HCEC 1CT (cell line): ENCODE measurements around the gene AMN1.
"Not testable (repeated sequence)": the region's sequence is repeated elsewhere in the genome, so short reads cannot be mapped to it uniquely, and the experiment has no call there.

Experiments
- DNase-seq: peaks from one replicate; pipeline ENCODE4 v3.0.0-alpha.2; 2017

Gene AMN1

GRCh38 chr12:31728917-31729640 is at the start of gene AMN1:
TSS of gene AMN1 (minus strand) at chr12:31729021. CDS start at chr12:31729008, 13 bp downstream.
- DNase-seq: peak; percentile 99

GRCh38 chr12:31773867-31774266 is 45.0 kb upstream of the AMN1 start:
- no peak for DNase-seq

GRCh38 chr12:31773223-31773750 is 44.5 kb upstream of the AMN1 start:
- DNase-seq: peak; percentile 1

- no peak for DNase-seq
Measured at GRCh38 chr12:31772685-31773222, 43.9 kb upstream of the AMN1 start.

GRCh38 chr12:31772186-31772585 is 43.4 kb upstream of the AMN1 start:
- no peak for DNase-seq

GRCh38 chr12:31768046-31768445 is 39.2 kb upstream of the AMN1 start:
- DNase-seq: no peak

GRCh38 chr12:31765931-31766330 is 37.1 kb upstream of the AMN1 start:
- DNase-seq: no peak

- DNase-seq: no peak
Measured at GRCh38 chr12:31759632-31760459, 31.0 kb upstream of the AMN1 start.

GRCh38 chr12:31758297-31758696 is 29.5 kb upstream of the AMN1 start:
- not testable (repeated sequence) for DNase-seq

GRCh38 chr12:31756977-31757420 is 28.2 kb upstream of the AMN1 start:
- peak; percentile 38 for DNase-seq

GRCh38 chr12:31752450-31752849 is 23.6 kb upstream of the AMN1 start:
- no peak for DNase-seq

GRCh38 chr12:31751085-31751484 is 22.3 kb upstream of the AMN1 start:
- no peak for DNase-seq

GRCh38 chr12:31750747-31751039 is 21.9 kb upstream of the AMN1 start:
- DNase-seq: no peak

- DNase-seq: peak; percentile 97
Measured at GRCh38 chr12:31749024-31749704, 20.3 kb upstream of the AMN1 start.

GRCh38 chr12:31745242-31745641 is 16.4 kb upstream of the AMN1 start:
- no peak for DNase-seq

- DNase-seq: not testable (repeated sequence)
Measured at GRCh38 chr12:31744363-31744762, 15.5 kb upstream of the AMN1 start.

- DNase-seq: no peak
Measured at GRCh38 chr12:31742891-31743290, 14.1 kb upstream of the AMN1 start.

- DNase-seq: no peak
Measured at GRCh38 chr12:31740628-31741027, 11.8 kb upstream of the AMN1 start.

GRCh38 chr12:31737763-31738162 is 8.9 kb upstream of the AMN1 start:
- no peak for DNase-seq

- DNase-seq: no peak
Measured at GRCh38 chr12:31737345-31737744, 8.5 kb upstream of the AMN1 start.

- DNase-seq: peak; percentile 84
Measured at GRCh38 chr12:31736472-31736871, 7.7 kb upstream of the AMN1 start.

GRCh38 chr12:31733549-31734432 is 5.0 kb upstream of the AMN1 start:
- peak; percentile 57 for DNase-seq
